Tibial nerve (tissue), 4 donors: ENCODE measurements around the gene DUSP12.

ENCODE experiments used
- CTCF ChIP-seq, 5 experiments: fragments of 200-600 bp in 3 of 5; fragments of 450-650 bp in 2 of 5; sonication (generic) in 3 of 5; IDR thresholded peaks; one replicate each; pipeline ENCODE4 v1.5.1; 2016 to 2019; ENCODE audit warnings: antibody characterized with exemption in 5 of 5, mild to moderate bottlenecking in 3 of 5, moderate library complexity in 2 of 5
- EP300 ChIP-seq, 2 donors: sonication (generic); formaldehyde crosslinking; IDR thresholded peaks; one replicate each; pipeline ENCODE4 v1.6.1; 2017; ENCODE audit warnings: antibody characterized with exemption in 2 of 2, mild to moderate bottlenecking in 1 of 2
- POLR2A ChIP-seq, 2 donors: fragments of 450-650 bp; IDR thresholded peaks; one replicate each; pipeline ENCODE4 v1.6.1; 2017; ENCODE audit warnings: antibody characterized with exemption in 2 of 2, mild to moderate bottlenecking in 2 of 2, moderate library complexity in 2 of 2

- TF ChIP-seq CTCF (IDR thresholded peaks at IDR 0.05) (no peak), POLR2A (IDR thresholded peaks at IDR 0.05) (no peak), EP300 (IDR thresholded peaks at IDR 0.05) (peak in 1 of 2 donors; percentile 31)
These were observed 35.4 kb downstream of the DUSP12 start for GRCh38 chr1:161784968-161785367.
